HepG2 (cell line): ENCODE measurements around the gene SH3D19. TPM values are rescaled to one million over a fixed set of nuclear protein-coding genes. Genes with fewer than 3 reads are reported as not detected.

ENCODE experiments used
- ATAC-seq: fragments of 200-7000 bp; cut with Tn5 transposase; 3 replicates; pipeline ENCODE4 v1.9.1; 2020; ENCODE audit warnings: mild to moderate bottlenecking, moderate library complexity
- BruUV-seq: library from RNA; stranded (reverse); fragments of 400-500 nt; replicated peaks from 2 replicates; lab custom pipeline; 2021; lab: Mats Ljungman, UMichigan
- CTCF ChIA-PET: fragments of 300-600 bp; formaldehyde crosslinking; extraction: SDS; loops from one replicate; lab custom pipeline; 2021; ENCODE audit warnings: low total read pairs, inconsistent platforms, low intra/inter-chr PET ratio; lab: Yijun Ruan, JAX
- POLR2A ChIA-PET: fragments of 350-600 bp; sonication (Branson Sonifier 250); formaldehyde crosslinking; loops from one replicate; lab custom pipeline; 2020; ENCODE audit warnings: antibody characterized with exemption, inconsistent platforms; lab: Yijun Ruan, JAX
- DNase-seq: peaks from one replicate; pipeline ENCODE4 v3.0.0-alpha.2; 2015; ENCODE audit warnings: low spot score
- FAIRE-seq: peaks from 3 replicates; lab custom pipeline; 2011; peaks lifted over from hg19 to GRCh38; lab: Jason Lieb, UNC
- H2AFZ ChIP-seq: one replicate; pipeline ENCODE4 v1.6.1; 2011; ENCODE audit warnings: low read length, inconsistent platforms
- H3K27ac ChIP-seq: fragments of 300-600 bp; 3 replicates; pipeline ENCODE4 v1.8.0; 2011; ENCODE audit warnings: mixed run types, mild to moderate bottlenecking, mixed read lengths, low read length, inconsistent platforms; ENCODE audit not compliant: insufficient read depth; ENCODE audit errors: extremely low read length
- H3K27me3 ChIP-seq, 2 experiments: fragments of 200-600 bp in 1 of 2; 2 replicates in 1 of 2; 3 replicates in 1 of 2; pipeline versions ENCODE4 v1.6.0 to v1.8.0; 2011; ENCODE audit warnings: low read length in 2 of 2, mild to moderate bottlenecking in 2 of 2, moderate library complexity in 2 of 2, inconsistent platforms in 1 of 2; ENCODE audit not compliant: insufficient read depth in 2 of 2, control insufficient read depth in 1 of 2
- H3K36me3 ChIP-seq, 2 experiments: fragments of 200-600 bp in 1 of 2; replicated peaks in 1 of 2; 2 replicates in 1 of 2; 3 replicates in 1 of 2; pipeline versions ENCODE4 v1.5.1 to v1.8.0; 2011; ENCODE audit warnings: low read length in 2 of 2, inconsistent platforms in 1 of 2; ENCODE audit not compliant: insufficient read depth in 2 of 2, control insufficient read depth in 1 of 2
- H3K4me1 ChIP-seq: 2 replicates; pipeline ENCODE4 v1.5.1; 2012; ENCODE audit warnings: low read length, inconsistent platforms; ENCODE audit not compliant: insufficient read depth
- H3K4me2 ChIP-seq: 2 replicates; pipeline ENCODE4 v1.6.0; 2011; ENCODE audit warnings: low read depth, low read length, inconsistent platforms
- H3K4me3 ChIP-seq, 3 experiments: fragments of 200-600 bp in 1 of 3; sonication (generic), shearing (Covaris generic) in 1 of 3; replicated peaks in 1 of 3; 2 replicates each; pipeline ENCODE4 v1.5.1; 2011 to 2016; ENCODE audit warnings: low read length in 3 of 3, inconsistent platforms in 2 of 3, low read depth in 2 of 3, mild to moderate bottlenecking in 2 of 3, control low read depth in 1 of 3, mixed read lengths in 1 of 3; ENCODE audit not compliant: insufficient read depth in 1 of 3
- H3K79me2 ChIP-seq: one replicate; pipeline ENCODE4 v1.6.1; 2011; ENCODE audit warnings: low read length, inconsistent platforms; ENCODE audit not compliant: insufficient read depth
- H3K9ac ChIP-seq: 2 replicates; pipeline ENCODE4 v1.6.0; 2011; ENCODE audit warnings: mild to moderate bottlenecking, low read depth, low read length, inconsistent platforms; ENCODE audit not compliant: insufficient read depth
- H3K9me3 ChIP-seq: 2 replicates; pipeline ENCODE4 v1.5.1; 2012; ENCODE audit warnings: mild to moderate bottlenecking, low read length
- H4K20me1 ChIP-seq: 2 replicates; pipeline ENCODE4 v1.6.0; 2011; ENCODE audit warnings: inconsistent platforms, mild to moderate bottlenecking, low read length, moderate library complexity; ENCODE audit not compliant: insufficient read depth
- CEBPB ChIP-seq: IDR thresholded peaks from 2 replicates; pipeline ENCODE4 v1.6.1; 2011; ENCODE audit warnings: low read depth, low read length, improper control_type of control experiment, borderline replicate concordance
- CEBPG ChIP-seq: IDR thresholded peaks from 2 replicates; pipeline ENCODE4 v1.6.1; 2016
- FOSL2 ChIP-seq: sonication (generic); formaldehyde crosslinking; IDR thresholded peaks from 2 replicates; pipeline ENCODE4 v1.4.0; 2020; ENCODE audit warnings: missing genetic modification reagents
- NFE2L1 ChIP-seq: sonication (generic); formaldehyde crosslinking; IDR thresholded peaks from 2 replicates; pipeline ENCODE4 v1.4.0; 2020; ENCODE audit warnings: missing genetic modification reagents, mild to moderate bottlenecking, borderline replicate concordance
- TMF1 ChIP-seq: sonication (generic); formaldehyde crosslinking; IDR thresholded peaks from 2 replicates; pipeline ENCODE4 v1.8.1; 2022; ENCODE audit warnings: low read depth, missing genetic modification reagents
- ZSCAN31 ChIP-seq: sonication (generic); formaldehyde crosslinking; IDR thresholded peaks from 2 replicates; pipeline ENCODE4 v1.5.0; 2020; ENCODE audit warnings: low read depth, mild to moderate bottlenecking, missing genetic modification reagents
- whole genome bisulfite sequencing: methylation state at CpG from one replicate; pipeline ENCODE4 v1.1.6; 2017; ENCODE audit warnings: low lambda C conversion rate; 5-methylcytosine and 5-hydroxymethylcytosine counted together
- in situ Hi-C: cut with HindIII; loops from 2 replicates; pipeline ENCODE4 v1.10.0; 2017; ENCODE audit warnings: low pct_unique_long_range_greater_than_20kb; ENCODE audit not compliant: extremely low pct_ligation_motif_present
- intact Hi-C: fragments of 100-400 bp; cut with micrococcal nuclease; formaldehyde crosslinking; loops from one replicate; pipeline ENCODE4 v1.10.0; 2022; ENCODE audit not compliant: unreplicated experiment
- polyA plus RNA-seq, 8 experiments: library from polyadenylated mRNA; depleted of rRNA in 3 of 8; stranded (reverse) in 7 of 8; unstranded in 1 of 8; fragments of >200 nt; fragmentation: Illumina TruSeq in 4 of 8; extraction: Trizol in 4 of 8; gene quantifications; 2 replicates each; pipeline versions ENCODE4 v1.2.1 to v1.2.3, GENCODE V29; 2011 to 2016; ENCODE audit warnings: low read depth in 4 of 8, missing spikeins in 1 of 8, mixed read lengths in 1 of 8; ENCODE audit not compliant: insufficient read depth in 1 of 8
- total RNA-seq, 5 experiments: library from RNA; depleted of rRNA; stranded (reverse); fragments of >200 nt; fragmentation: Illumina TruSeq; extraction: Trizol; gene quantifications; 2 replicates each; pipeline ENCODE4 v1.2.3, GENCODE V29; 2016; ENCODE audit warnings: low read depth in 1 of 5
- TF ChIP-seq, protein P1 (sequence below): sonication (generic); formaldehyde crosslinking; IDR thresholded peaks from 2 replicates; pipeline ENCODE4 v1.4.0; 2020; ENCODE audit warnings: missing genetic modification reagents
- TF ChIP-seq, protein P2 (sequence below): sonication (generic); formaldehyde crosslinking; IDR thresholded peaks from 2 replicates; pipeline ENCODE4 v1.4.0; 2020; ENCODE audit warnings: missing genetic modification reagents, borderline replicate concordance

SH3D19 gene
- total and polyA plus RNA-seq, 2 of the 13 experiments (the other 11 are each of a cell fraction or from before 2014, with no cell fraction given) = 31.2 to 38.0 TPM

- TF ChIP-seq, protein P1, sequence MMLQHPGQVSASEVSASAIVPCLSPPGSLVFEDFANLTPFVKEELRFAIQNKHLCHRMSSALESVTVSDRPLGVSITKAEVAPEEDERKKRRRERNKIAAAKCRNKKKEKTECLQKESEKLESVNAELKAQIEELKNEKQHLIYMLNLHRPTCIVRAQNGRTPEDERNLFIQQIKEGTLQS (CRISPR knock-in tag) = 0 out of 2 replicates have a peak, but pooled peaks have one; percentile 49
- TF ChIP-seq ZSCAN31 (CRISPR knock-in tag) (no peak), NFE2L1 (CRISPR knock-in tag) (no peak), CEBPB (peak; percentile 33; the same call in 1 of the 2 replicates), FOSL2 (CRISPR knock-in tag) (peak; percentile 88), CEBPG (peak; percentile 37; the same call in 1 of the 2 replicates), TMF1 (CRISPR knock-in tag) (no peak)
- TF ChIP-seq, protein P2, sequence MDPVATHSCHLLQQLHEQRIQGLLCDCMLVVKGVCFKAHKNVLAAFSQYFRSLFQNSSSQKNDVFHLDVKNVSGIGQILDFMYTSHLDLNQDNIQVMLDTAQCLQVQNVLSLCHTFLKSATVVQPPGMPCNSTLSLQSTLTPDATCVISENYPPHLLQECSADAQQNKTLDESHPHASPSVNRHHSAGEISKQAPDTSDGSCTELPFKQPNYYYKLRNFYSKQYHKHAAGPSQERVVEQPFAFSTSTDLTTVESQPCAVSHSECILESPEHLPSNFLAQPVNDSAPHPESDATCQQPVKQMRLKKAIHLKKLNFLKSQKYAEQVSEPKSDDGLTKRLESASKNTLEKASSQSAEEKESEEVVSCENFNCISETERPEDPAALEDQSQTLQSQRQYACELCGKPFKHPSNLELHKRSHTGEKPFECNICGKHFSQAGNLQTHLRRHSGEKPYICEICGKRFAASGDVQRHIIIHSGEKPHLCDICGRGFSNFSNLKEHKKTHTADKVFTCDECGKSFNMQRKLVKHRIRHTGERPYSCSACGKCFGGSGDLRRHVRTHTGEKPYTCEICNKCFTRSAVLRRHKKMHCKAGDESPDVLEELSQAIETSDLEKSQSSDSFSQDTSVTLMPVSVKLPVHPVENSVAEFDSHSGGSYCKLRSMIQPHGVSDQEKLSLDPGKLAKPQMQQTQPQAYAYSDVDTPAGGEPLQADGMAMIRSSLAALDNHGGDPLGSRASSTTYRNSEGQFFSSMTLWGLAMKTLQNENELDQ = no peak
- Histone ChIP-seq H3K79me2 (peaks cover 98% of the 10 kb centered on the region), H3K4me1 (peaks cover 55% of the 10 kb centered on the region), H3K27me3 (no peaks in the 10 kb centered on the region), H3K36me3 (peaks cover 8 to 48% of the 10 kb centered on the region in 2 experiments), H3K9ac (no peak overlapping the region), H3K27ac (peak overlapping the region; percentile 37), H2AFZ (no peak overlapping the region), H4K20me1 (peaks cover 68% of the 10 kb centered on the region), H3K9me3 (no peaks in the 10 kb centered on the region), H3K4me2 (no peak overlapping the region), H3K4me3 (no peak overlapping the region)
- peak; percentile 18 for DNase-seq
- BruUV-seq = no TSS peak
- ATAC-seq = peak; percentile 36; the same call in 2 of the 3 replicates
- WGBS = 66% methylated on average over 6 of the region's 6 CpGs
- ChIA-PET POLR2A (interaction anchor here (3.6 kb wide), 1 partner anchor 11 kb away, joined by 47 read pairs; the partner anchor contains the start of gene SH3D19), CTCF (no interaction called here)
- FAIRE-seq = no peak
- intact Hi-C loops = no loop called here
- in situ Hi-C loops = no loop called here
These were observed 11.9 kb downstream of the SH3D19 start for GRCh38 chr4:151313306-151314009.
